H1 (cell line): Measurements from ENCODE around the gene ATP11A. TPM values are rescaled to one million over a fixed set of nuclear protein-coding genes. Genes with fewer than 3 reads are reported as not detected.

Source experiments
- CTCF ChIA-PET: fragments of 300-600 bp; sonication (Branson Sonifier 250); formaldehyde crosslinking; loops from one replicate; lab custom pipeline; 2021; ENCODE audit not compliant: partially characterized antibody; lab: Charles Lee
- POLR2A ChIA-PET: fragments of 300-600 bp; sonication (Branson Sonifier 250); formaldehyde crosslinking; loops from one replicate; lab custom pipeline; 2021; ENCODE audit warnings: inconsistent platforms; ENCODE audit not compliant: partially characterized antibody; lab: Charles Lee
- DNase-seq, 2 experiments: peaks; one replicate each; pipeline versions ENCODE4 v3.0.0 to v3.0.0-alpha.2; 2010 to 2022; ENCODE audit warnings: low spot score in 2 of 2, low read depth in 1 of 2, mixed read lengths in 1 of 2
- FAIRE-seq: peaks from 2 replicates; lab custom pipeline; 2011; peaks lifted over from hg19 to GRCh38; lab: Jason Lieb, UNC
- H2AFZ ChIP-seq: 2 replicates; pipeline ENCODE4 v1.8.1; 2012; ENCODE audit warnings: low read length, inconsistent platforms
- H2AK5ac ChIP-seq: 2 replicates; pipeline ENCODE4 v1.6.1; 2013; ENCODE audit warnings: low read depth, low read length
- H2BK120ac ChIP-seq: replicated peaks from 2 replicates; pipeline ENCODE3; 2013; ENCODE audit warnings: low read depth, low read length, inconsistent platforms
- H2BK12ac ChIP-seq: 2 replicates; pipeline ENCODE4 v1.6.1; 2013; ENCODE audit warnings: low read depth, low read length
- H2BK15ac ChIP-seq: 2 replicates; pipeline ENCODE4 v1.6.1; 2013; ENCODE audit warnings: low read length
- H2BK20ac ChIP-seq: 2 replicates; pipeline ENCODE4 v1.6.1; 2013; ENCODE audit warnings: low read length
- H2BK5ac ChIP-seq: 2 replicates; pipeline ENCODE4 v1.6.1; 2013; ENCODE audit warnings: low read depth, low read length
- H3K14ac ChIP-seq: 2 replicates; pipeline ENCODE4 v1.6.1; 2013; ENCODE audit warnings: inconsistent platforms; ENCODE audit not compliant: insufficient read length
- H3K18ac ChIP-seq: 2 replicates; pipeline ENCODE4 v1.6.1; 2013; ENCODE audit warnings: low read length; ENCODE audit errors: extremely low read depth
- H3K23ac ChIP-seq: 2 replicates; pipeline ENCODE4 v1.6.1; 2013; ENCODE audit warnings: inconsistent platforms; ENCODE audit not compliant: insufficient read length
- H3K23me2 ChIP-seq: 2 replicates; pipeline ENCODE4 v1.6.1; 2013; ENCODE audit warnings: low read depth, low read length
- H3K27ac ChIP-seq: 2 replicates; pipeline ENCODE4 v1.6.1; 2011; ENCODE audit warnings: low read depth, low read length, inconsistent platforms
- H3K27me3 ChIP-seq, 4 experiments: replicated peaks in 1 of 4; 1 replicate in 1 of 4; 2 replicates in 3 of 4; pipeline versions ENCODE4 v1.6.1 to v1.8.1; 2011 to 2013; ENCODE audit warnings: low read length in 3 of 4, mild to moderate bottlenecking in 3 of 4, inconsistent platforms in 2 of 4, mixed read lengths in 2 of 4, moderate library complexity in 1 of 4; ENCODE audit not compliant: control insufficient read depth in 3 of 4, insufficient read depth in 3 of 4; ENCODE audit errors: extremely low read depth in 1 of 4
- H3K36me3 ChIP-seq, 4 experiments: 2 replicates each; pipeline versions ENCODE4 v1.6.1 to v1.8.1; 2011 to 2013; ENCODE audit warnings: mild to moderate bottlenecking in 4 of 4, low read length in 3 of 4, moderate library complexity in 2 of 4, control low read depth in 1 of 4, inconsistent platforms in 1 of 4; ENCODE audit not compliant: insufficient read depth in 4 of 4, control insufficient read depth in 2 of 4
- H3K4ac ChIP-seq: replicated peaks from 2 replicates; pipeline ENCODE3; 2013; ENCODE audit warnings: low read length, low read depth, mixed read lengths, inconsistent platforms; ENCODE audit not compliant: insufficient read length
- H3K4me1 ChIP-seq, 4 experiments: replicated peaks in 1 of 4; 1 replicate in 1 of 4; 2 replicates in 3 of 4; pipeline versions ENCODE4 v1.6.1 to v1.8.1; 2011 to 2013; ENCODE audit warnings: low read length in 3 of 4, inconsistent platforms in 2 of 4, mixed read lengths in 1 of 4; ENCODE audit not compliant: insufficient read depth in 4 of 4, control insufficient read depth in 3 of 4
- H3K4me2 ChIP-seq, 2 experiments: 2 replicates each; pipeline versions ENCODE4 v1.6.1 to v1.8.1; 2011 to 2013; ENCODE audit warnings: low read depth in 2 of 2, low read length in 2 of 2, control low read depth in 1 of 2, inconsistent platforms in 1 of 2, mild to moderate bottlenecking in 1 of 2; ENCODE audit not compliant: insufficient read depth in 1 of 2
- H3K4me3 ChIP-seq, 4 experiments: fragments of 200-600, 300-600 bp in 1 of 4; sonication (generic), shearing (Covaris generic), sonication (Bioruptor Twin) in 1 of 4; 2 replicates each; pipeline versions ENCODE4 v1.5.1 to v1.8.1; 2011 to 2016; ENCODE audit warnings: low read length in 4 of 4, low read depth in 3 of 4, control low read depth in 2 of 4, inconsistent platforms in 2 of 4, mild to moderate bottlenecking in 2 of 4, mixed read lengths in 1 of 4, moderate library complexity in 1 of 4; ENCODE audit not compliant: insufficient read depth in 2 of 4; ENCODE audit errors: extremely low read depth in 1 of 4
- H3K56ac ChIP-seq: replicated peaks from 2 replicates; pipeline ENCODE3; 2013; ENCODE audit warnings: low read depth, mild to moderate bottlenecking, mixed read lengths, low read length, inconsistent platforms; ENCODE audit not compliant: insufficient read length
- H3K79me1 ChIP-seq: 2 replicates; pipeline ENCODE4 v1.6.1; 2013; ENCODE audit warnings: low read depth, low read length, control low read depth
- H3K79me2 ChIP-seq, 2 experiments: 2 replicates each; pipeline versions ENCODE4 v1.6.1 to v1.8.1; 2012 to 2013; ENCODE audit warnings: low read length in 2 of 2, mild to moderate bottlenecking in 2 of 2, inconsistent platforms in 1 of 2; ENCODE audit not compliant: insufficient read depth in 2 of 2, control insufficient read depth in 1 of 2
- H3K9ac ChIP-seq, 4 experiments: replicated peaks in 1 of 4; 1 replicate in 1 of 4; 2 replicates in 3 of 4; pipeline versions ENCODE4 v1.6.1 to v1.8.1; 2011 to 2013; ENCODE audit warnings: low read depth in 3 of 4, low read length in 3 of 4, control low read depth in 2 of 4, mild to moderate bottlenecking in 2 of 4, moderate library complexity in 2 of 4, inconsistent platforms in 1 of 4; ENCODE audit errors: extremely low read depth in 1 of 4
- H3K9me3 ChIP-seq, 2 experiments: 2 replicates each; pipeline versions ENCODE4 v1.6.1 to v1.8.1; 2012 to 2013; ENCODE audit warnings: mild to moderate bottlenecking in 2 of 2, moderate library complexity in 2 of 2, control low read depth in 1 of 2, inconsistent platforms in 1 of 2, low read depth in 1 of 2, low read length in 1 of 2, mixed read lengths in 1 of 2; ENCODE audit not compliant: insufficient read depth in 2 of 2
- H4K20me1 ChIP-seq, 2 experiments: replicated peaks in 1 of 2; 2 replicates each; pipeline versions ENCODE3 to v1.8.1; 2011 to 2013; ENCODE audit warnings: inconsistent platforms in 2 of 2, low read length in 2 of 2, mild to moderate bottlenecking in 1 of 2; ENCODE audit not compliant: insufficient read depth in 2 of 2, control insufficient read depth in 1 of 2
- H4K5ac ChIP-seq: 2 replicates; pipeline ENCODE4 v1.6.1; 2013; ENCODE audit warnings: low read length, low read depth, mixed read lengths, inconsistent platforms; ENCODE audit not compliant: insufficient read length
- H4K8ac ChIP-seq: 2 replicates; pipeline ENCODE4 v1.8.0; 2013; ENCODE audit warnings: mild to moderate bottlenecking, moderate library complexity, low read length, inconsistent platforms; ENCODE audit not compliant: insufficient read depth; ENCODE audit errors: extremely low read depth
- H4K91ac ChIP-seq: replicated peaks from 2 replicates; pipeline ENCODE3; 2013; ENCODE audit warnings: low read length, mixed read lengths, inconsistent platforms; ENCODE audit not compliant: insufficient read length
- BCL11A ChIP-seq, 2 experiments: IDR thresholded peaks; one replicate each; pipeline ENCODE4 v1.6.1; 2011; ENCODE audit warnings: low read depth in 2 of 2, low read length in 2 of 2, mild to moderate bottlenecking in 2 of 2
- CREB1 ChIP-seq: IDR thresholded peaks from 2 replicates; pipeline ENCODE4 v1.6.1; 2012; ENCODE audit warnings: inconsistent platforms
- GTF2F1 ChIP-seq: IDR thresholded peaks from 2 replicates; pipeline ENCODE4 v1.6.1; 2012; ENCODE audit warnings: low read depth, low read length, improper control_type of control experiment, borderline replicate concordance
- RBBP5 ChIP-seq: IDR thresholded peaks from 2 replicates; pipeline ENCODE4 v1.7.1; 2012; ENCODE audit warnings: low read depth, mild to moderate bottlenecking, inconsistent platforms, low read length, moderate library complexity, borderline replicate concordance
- SIRT6 ChIP-seq: IDR thresholded peaks from one replicate; pipeline ENCODE4 v1.7.1; 2012; ENCODE audit warnings: low read length, inconsistent platforms
- SP4 ChIP-seq: IDR thresholded peaks from 2 replicates; pipeline ENCODE4 v1.6.1; 2012; ENCODE audit warnings: low read length, inconsistent platforms
- TAF1 ChIP-seq: IDR thresholded peaks from 2 replicates; pipeline ENCODE4 v1.6.1; 2011; ENCODE audit warnings: mild to moderate bottlenecking, low read depth, low read length
- WGBS, 2 experiments: shearing (Covaris generic) in 1 of 2; methylation state at CpG; one replicate each; pipeline versions ENCODE4 v1.1.6 to v1.1.7; 2013 to 2015; ENCODE audit warnings: low lambda C conversion rate in 2 of 2, mixed read lengths in 2 of 2, inconsistent platforms in 1 of 2, low coverage in 1 of 2, missing lambda C conversion rate in 1 of 2; ENCODE audit not compliant: insufficient replicate concordance in 2 of 2, insufficient coverage in 1 of 2, insufficient read length in 1 of 2; ENCODE audit errors: extremely low coverage in 1 of 2, missing lambda C conversion rate in 1 of 2; 5-methylcytosine and 5-hydroxymethylcytosine counted together
- polyA plus RNA-seq, 7 experiments: library from polyadenylated mRNA; depleted of rRNA in 3 of 7; stranded (reverse) in 5 of 7; unstranded in 2 of 7; fragments of >200 nt in 5 of 7; fragments of 200-250 nt in 2 of 7; gene quantifications; 1 replicate in 5 of 7; 2 replicates in 1 of 7; 4 replicates in 1 of 7; pipeline versions ENCODE4 v1.2.1 to v1.2.3, GENCODE V29; 2011 to 2013; ENCODE audit warnings: missing spikeins in 2 of 7, mixed read lengths in 2 of 7
- total RNA-seq: library from RNA; stranded (reverse); fragmentation: NEBNext Ultra II Directional; extraction: Animal tissue kit (Norgen Biotek cat#: 25700); gene quantifications from 2 replicates; pipeline ENCODE4 v1.2.1, GENCODE V29; 2021
- TF ChIP-seq, protein P1 (sequence below): IDR thresholded peaks from 2 replicates; pipeline ENCODE4 v1.6.1; 2011; ENCODE audit warnings: low read depth, mild to moderate bottlenecking, low read length; ENCODE audit not compliant: insufficient read depth

Gene ATP11A
- total and polyA plus RNA-seq, 2 of the 8 experiments (the other 6 are each of a cell fraction or from before 2014, with no cell fraction given) = 28.8 to 72.9 TPM

DNA sequence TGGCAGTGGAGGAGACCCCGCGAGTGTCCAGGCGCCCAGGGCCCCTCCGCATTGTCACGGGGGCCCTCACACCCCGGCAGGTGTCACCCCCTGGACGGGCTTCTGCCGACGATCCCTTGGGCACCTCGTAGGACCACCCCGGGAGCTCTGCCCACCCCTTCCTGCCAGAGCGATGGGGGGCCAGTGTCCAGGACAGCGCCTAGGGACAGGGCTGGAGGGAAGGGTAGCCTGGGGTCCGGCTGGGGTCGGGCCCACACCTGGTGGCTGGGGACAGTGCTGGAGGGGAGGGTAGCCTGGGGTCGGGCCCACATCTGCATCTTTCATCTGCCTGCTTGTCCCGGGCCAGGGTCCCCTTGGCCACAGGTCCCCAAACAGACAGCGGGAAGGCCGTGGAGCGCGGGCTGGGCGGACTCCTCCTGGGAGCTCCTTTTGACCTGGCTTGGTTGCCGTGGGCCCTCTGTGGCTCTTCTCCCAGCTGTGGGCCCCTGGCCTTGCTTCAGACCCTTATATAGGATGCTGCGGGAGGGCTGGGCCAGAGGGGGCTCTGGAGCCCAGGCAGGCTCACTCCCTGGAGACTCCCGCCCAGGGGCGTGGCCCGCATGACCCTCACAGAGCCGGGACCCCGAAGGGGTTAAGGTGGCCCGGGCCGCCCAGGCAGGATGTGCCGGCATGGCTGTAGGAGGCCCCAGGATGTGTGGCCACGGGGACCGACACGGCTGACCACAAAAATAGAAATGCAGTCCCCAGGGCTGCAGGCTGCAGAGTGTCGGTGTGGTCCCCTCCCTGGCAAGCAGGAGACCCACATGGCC, 205.0 kb downstream of the ATP11A start:
- H3K4me1 ChIP-seq = peaks cover 7 to 50% (median 41%) of the 10 kb centered on the region in 4 experiments
- WGBS, 2 experiments = 33% methylated on average over 36 of the region's 36 CpGs; no CpG with 5 or more reads in 1 of the 2 experiments
- peak overlapping the region; percentile 83 for H3K18ac ChIP-seq
- H4K91ac ChIP-seq = peak overlapping the region; percentile 19
- ChIA-PET POLR2A (interaction anchor here (0.6 to 3.5 kb wide), 2 partner anchors 11 to 402 kb away, joined by 3 to 44 read pairs; partner anchors contain the start of gene LAMP1), CTCF (interaction anchor here (1.1 to 1.6 kb wide), 3 partner anchors 13 to 133 kb away, joined by 3 read pairs; no protein-coding TSS in a partner anchor)
- H3K23me2 ChIP-seq = peaks cover 5% of the 10 kb centered on the region; the same call in 1 of the 2 replicates
- no peak for FAIRE-seq
- DNase-seq = peak in 1 of 2 experiments; percentile 75
- H3K9me3 ChIP-seq = no peaks in the 10 kb centered on the region
- H3K36me3 ChIP-seq = no peaks in the 10 kb centered on the region
- peak overlapping the region; percentile 97; the same call in 1 of the 2 replicates for H2BK15ac ChIP-seq
- H4K20me1 ChIP-seq = peaks cover 0 to 8% of the 10 kb centered on the region in 2 experiments
- H2BK12ac ChIP-seq = peak overlapping the region; percentile 50; the same call in 1 of the 2 replicates
- peak overlapping the region; percentile 52; the same call in 1 of the 2 replicates for H2BK5ac ChIP-seq
- H3K27me3 ChIP-seq = peaks cover 0 to 15% (median 13%) of the 10 kb centered on the region in 4 experiments; a peak in 6 of 7 replicates
- peak overlapping the region; percentile 78 for H4K8ac ChIP-seq
- no peak overlapping the region for H3K4ac ChIP-seq
- H3K4me3 ChIP-seq = peak overlapping the region; percentile 47 to 72 (median 68)
- peak overlapping the region in 3 of 4 experiments; percentile 25 to 41 (median 36); a peak in 4 of 7 replicates for H3K9ac ChIP-seq
- peaks cover 0 to 3% of the 10 kb centered on the region in 2 experiments; a peak in 1 of 4 replicates for H3K79me2 ChIP-seq
- H3K27ac ChIP-seq = no peak overlapping the region
- H2BK120ac ChIP-seq = no peak overlapping the region
- H2AK5ac ChIP-seq = no peak overlapping the region
- H4K5ac ChIP-seq = no peak overlapping the region
- peak overlapping the region; percentile 58 to 94 for H3K4me2 ChIP-seq
- no peak overlapping the region for H2AFZ ChIP-seq
- H3K79me1 ChIP-seq = peaks cover 2% of the 10 kb centered on the region; the same call in 1 of the 2 replicates
- no peak overlapping the region for H3K14ac ChIP-seq
- H3K56ac ChIP-seq = no peak overlapping the region
- H2BK20ac ChIP-seq = no peak overlapping the region
- H3K23ac ChIP-seq = no peak overlapping the region
- TF ChIP-seq TAF1 = 0 out of 2 replicates have a peak, but pooled peaks have one; percentile 16
- TF ChIP-seq, protein P1, sequence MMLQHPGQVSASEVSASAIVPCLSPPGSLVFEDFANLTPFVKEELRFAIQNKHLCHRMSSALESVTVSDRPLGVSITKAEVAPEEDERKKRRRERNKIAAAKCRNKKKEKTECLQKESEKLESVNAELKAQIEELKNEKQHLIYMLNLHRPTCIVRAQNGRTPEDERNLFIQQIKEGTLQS = no peak
- TF ChIP-seq RBBP5 = no peak
- TF ChIP-seq SIRT6 = no peak
- no peak for TF ChIP-seq CREB1
- TF ChIP-seq SP4 = no peak
- TF ChIP-seq GTF2F1 = no peak
- TF ChIP-seq BCL11A (IDR thresholded peaks at IDR 0.05; ENCODE audit: low read depth in 2 of 2, low read length in 2 of 2) = no peak
